GM19395 (cell line): ENCODE results near the gene TMEM107.

Experiments used
- ATAC-seq: cut with Tn5 transposase; IDR thresholded peaks from one replicate; pipeline ENCODE4 v1.9.1; 2021; ENCODE audit warnings: mild to moderate bottlenecking, moderate library complexity; ENCODE audit not compliant: unreplicated experiment

TMEM107 gene

GRCh38 chr17:8162997-8163977 is 12.9 kb downstream of the TMEM107 start:
- no peak for ATAC-seq

GRCh38 chr17:8162233-8162996 is 13.8 kb downstream of the TMEM107 start, which contains the start of gene VAMP2:
Gene VAMP2, minus strand, starts transcription at chr17:8162948. Its CDS starts 69 bp downstream, at chr17:8162879.
- ATAC-seq: no peak

GRCh38 chr17:8161289-8162232 is 14.6 kb downstream of the TMEM107 start:
- ATAC-seq: no peak

- ATAC-seq: no peak
Measured at GRCh38 chr17:8160741-8161221, 15.4 kb downstream of the TMEM107 start.

- ATAC-seq: no peak
Measured at GRCh38 chr17:8160224-8160577, 16.0 kb downstream of the TMEM107 start.

- ATAC-seq: no peak
Measured at GRCh38 chr17:8159459-8160223, 16.5 kb downstream of the TMEM107 start.

- ATAC-seq: no peak
Measured at GRCh38 chr17:8159032-8159400, 17.2 kb downstream of the TMEM107 start.

GRCh38 chr17:8158267-8159031 is 17.7 kb downstream of the TMEM107 start:
- ATAC-seq: no peak

GRCh38 chr17:8156246-8156992 is 19.8 kb downstream of the TMEM107 start:
- peak; percentile 71 for ATAC-seq

GRCh38 chr17:8155996-8156245 is 20.3 kb downstream of the TMEM107 start:
- no peak for ATAC-seq

- no peak for ATAC-seq
Measured at GRCh38 chr17:8155231-8155995, 20.8 kb downstream of the TMEM107 start.

GRCh38 chr17:8154608-8155155 is 21.5 kb downstream of the TMEM107 start:
- ATAC-seq: no peak

GRCh38 chr17:8153957-8154607 is 22.1 kb downstream of the TMEM107 start:
- ATAC-seq: no peak

- no peak for ATAC-seq
Measured at GRCh38 chr17:8153525-8153956, 22.6 kb downstream of the TMEM107 start.

GRCh38 chr17:8153031-8153451 is 23.1 kb downstream of the TMEM107 start:
- no peak for ATAC-seq

- ATAC-seq: no peak
Measured at GRCh38 chr17:8152112-8152775, 23.9 kb downstream of the TMEM107 start, which contains the start of gene PER1. Gene PER1, minus strand, starts transcription at chr17:8152404. Its CDS starts 1,698 bp downstream, at chr17:8150706.
